Measurements from ENCODE around the gene DPP10.

GRCh38 chr2:114609203-114609602 is 166.8 kb downstream of the DPP10 start:
- TF ChIP-seq FOXK2 (IDR thresholded peaks at IDR 0.05) (no peak), FOXM1 (IDR thresholded peaks at IDR 0.05; ENCODE audit: borderline replicate concordance) (no peak), NFRKB (IDR thresholded peaks at IDR 0.05) (no peak), ELF4 (IDR thresholded peaks at IDR 0.05) (no peak), SUZ12 (IDR thresholded peaks at IDR 0.05) (no peak), SP1 (IDR thresholded peaks at IDR 0.05) (no peak), TARDBP (IDR thresholded peaks at IDR 0.05) (no peak), LEF1 (IDR thresholded peaks at IDR 0.05; ENCODE audit: borderline replicate concordance) (no peak), ARNT (IDR thresholded peaks at IDR 0.05) (no peak), FOXA1 (IDR thresholded peaks at IDR 0.05) (no peak), L3MBTL2 (conservative IDR thresholded peaks at IDR 0.05) (no peak), BHLHE40 (IDR thresholded peaks at IDR 0.05; ENCODE audit: borderline replicate concordance) (no peak), CTBP1 (IDR thresholded peaks at IDR 0.05; ENCODE audit: borderline replicate concordance) (no peak), HDGF (IDR thresholded peaks at IDR 0.05; ENCODE audit: borderline replicate concordance) (no peak)
